ENCODE results near the gene PLEKHF1.

PLEKHF1 gene

GRCh38 chr19:29674374-29675119 lies 9.3 kb downstream of the PLEKHF1 start:
- Histone ChIP-seq H2AK5ac (ENCODE audit: low read length, severe bottlenecking) (no peak overlapping the region), H4K8ac (ENCODE audit: low read length) (no peak overlapping the region), H3K27me3 (ENCODE audit: control insufficient read depth in 1 of 2, insufficient read depth in 1 of 2, low read length in 2 of 2) (no peaks in the 10 kb centered on the region), H3K27ac (ENCODE audit: low read length, poor library complexity, severe bottlenecking) (no peak overlapping the region), H3K23ac (ENCODE audit: low read length in 2 of 2) (no peak overlapping the region), H3K79me1 (replicated peaks; ENCODE audit: low read length, poor library complexity, severe bottlenecking) (peaks cover 27% of the 10 kb centered on the region), H2BK12ac (ENCODE audit: low read length in 2 of 2) (no peak overlapping the region), H3K4me2 (ENCODE audit: low read length, poor library complexity, severe bottlenecking) (no peak overlapping the region), H2BK15ac (ENCODE audit: low read depth, poor library complexity, severe bottlenecking) (no peak overlapping the region), H2BK120ac (ENCODE audit: low read depth, low read length) (no peak overlapping the region), H3K36me3 (ENCODE audit: control insufficient read depth in 1 of 2, insufficient read depth in 2 of 2, low read depth in 1 of 2, low read length in 2 of 2) (peaks cover 46 to 61% of the 10 kb centered on the region in 2 experiments), H4K91ac (ENCODE audit: low read length) (peak overlapping the region; percentile 30), H3K18ac (ENCODE audit: low read depth in 1 of 2, low read length in 2 of 2) (no peak overlapping the region), H3K4me3 (ENCODE audit: insufficient read depth in 1 of 2, low read depth in 1 of 2, low read length in 2 of 2) (peak overlapping the region in 1 of 2 experiments; percentile 9), H3K4me1 (ENCODE audit: control insufficient read depth, insufficient read depth, low read depth, low read length) (peaks cover 12% of the 10 kb centered on the region), H2AFZ (ENCODE audit: low read depth, low read length) (no peak overlapping the region), H3K9ac (ENCODE audit: low read length) (no peak overlapping the region), H3K14ac (ENCODE audit: low read length in 2 of 2) (no peak overlapping the region), H2BK5ac (ENCODE audit: low read depth, low read length, poor library complexity, severe bottlenecking) (no peak overlapping the region), H3K9me3 (ENCODE audit: control insufficient read depth, low read length) (no peaks in the 10 kb centered on the region), H3K4ac (ENCODE audit: low read depth in 1 of 2, low read length in 2 of 2) (no peak overlapping the region)
- no peak for DNase-seq
- 96% methylated on average over 34 of the region's 34 CpGs for WGBS

- no peak overlapping the region for H3K23ac ChIP-seq (ENCODE audit: low read length in 2 of 2)
- H2BK5ac ChIP-seq (ENCODE audit: low read depth, low read length, poor library complexity, severe bottlenecking): no peak overlapping the region
- H3K4ac ChIP-seq (ENCODE audit: low read depth in 1 of 2, low read length in 2 of 2): no peak overlapping the region
- H3K36me3 ChIP-seq (ENCODE audit: control insufficient read depth in 1 of 2, insufficient read depth in 2 of 2, low read depth in 1 of 2, low read length in 2 of 2): peaks cover 46 to 56% of the 10 kb centered on the region in 2 experiments
- H3K4me1 ChIP-seq (ENCODE audit: control insufficient read depth, insufficient read depth, low read depth, low read length): peaks cover 12% of the 10 kb centered on the region
- H3K9ac ChIP-seq (ENCODE audit: low read length): no peak overlapping the region
- no peak overlapping the region for H2BK120ac ChIP-seq (ENCODE audit: low read depth, low read length)
- H3K27ac ChIP-seq (ENCODE audit: low read length, poor library complexity, severe bottlenecking): no peak overlapping the region
- no peaks in the 10 kb centered on the region for H3K27me3 ChIP-seq (ENCODE audit: control insufficient read depth in 1 of 2, insufficient read depth in 1 of 2, low read length in 2 of 2)
- no peak overlapping the region for H2BK15ac ChIP-seq (ENCODE audit: low read depth, poor library complexity, severe bottlenecking)
- no peak overlapping the region for H2BK12ac ChIP-seq (ENCODE audit: low read length in 2 of 2)
- H3K4me3 ChIP-seq (ENCODE audit: insufficient read depth in 1 of 2, low read depth in 1 of 2, low read length in 2 of 2): no peak overlapping the region
- no peak overlapping the region for H2AK5ac ChIP-seq (ENCODE audit: low read length, severe bottlenecking)
- H3K14ac ChIP-seq (ENCODE audit: low read length in 2 of 2): no peak overlapping the region
- no peak overlapping the region for H4K91ac ChIP-seq (ENCODE audit: low read length)
- no peak overlapping the region for H3K18ac ChIP-seq (ENCODE audit: low read depth in 1 of 2, low read length in 2 of 2)
- H2AFZ ChIP-seq (ENCODE audit: low read depth, low read length): no peak overlapping the region
- no peak overlapping the region for H3K4me2 ChIP-seq (ENCODE audit: low read length, poor library complexity, severe bottlenecking)
- WGBS: 90% methylated on average over 8 of the region's 10 CpGs
- no peaks in the 10 kb centered on the region for H3K9me3 ChIP-seq (ENCODE audit: control insufficient read depth, low read length)
- H4K8ac ChIP-seq (ENCODE audit: low read length): peak overlapping the region; percentile 39
- no peak for DNase-seq
- peaks cover 27% of the 10 kb centered on the region for H3K79me1 ChIP-seq (replicated peaks; ENCODE audit: low read length, poor library complexity, severe bottlenecking)
Measured at GRCh38 chr19:29675120-29675649, 9.9 kb downstream of the PLEKHF1 start.

DNA sequence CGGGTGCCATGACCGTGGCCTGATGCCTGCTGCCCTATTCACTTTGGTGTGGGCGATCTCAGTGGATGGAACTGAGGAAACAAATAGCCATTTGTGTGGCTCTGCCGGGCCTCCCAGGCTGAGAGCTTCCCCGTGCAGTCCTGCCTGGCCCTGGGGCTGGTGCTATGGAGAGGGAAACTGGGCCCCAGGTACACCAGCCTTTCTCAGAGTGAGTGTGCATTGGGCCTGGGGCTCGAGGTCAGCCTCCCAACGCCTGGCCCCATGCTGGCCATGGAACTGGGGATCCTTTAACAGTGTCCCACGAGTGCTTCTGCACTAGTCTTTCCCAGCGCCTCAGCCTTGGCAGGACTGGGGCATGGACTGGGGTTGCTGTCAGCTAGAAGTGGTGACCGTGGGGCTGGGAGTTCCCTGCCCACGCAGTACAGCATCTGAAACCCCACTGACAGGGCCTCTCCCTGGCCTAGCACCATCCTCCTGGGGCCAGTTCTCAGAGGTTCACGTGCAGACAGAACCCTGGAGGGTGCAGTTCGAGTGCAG lies 10.5 kb downstream of the PLEKHF1 start:
- Histone ChIP-seq H3K79me1 (replicated peaks; ENCODE audit: low read length, poor library complexity, severe bottlenecking) (peaks cover 27% of the 10 kb centered on the region), H3K4me2 (ENCODE audit: low read length, poor library complexity, severe bottlenecking) (no peak overlapping the region), H2BK12ac (ENCODE audit: low read length in 2 of 2) (no peak overlapping the region), H3K9ac (ENCODE audit: low read length) (no peak overlapping the region), H3K23ac (ENCODE audit: low read length in 2 of 2) (no peak overlapping the region), H4K8ac (ENCODE audit: low read length) (no peak overlapping the region), H3K36me3 (ENCODE audit: control insufficient read depth in 1 of 2, insufficient read depth in 2 of 2, low read depth in 1 of 2, low read length in 2 of 2) (peaks cover 46 to 53% of the 10 kb centered on the region in 2 experiments), H2BK5ac (ENCODE audit: low read depth, low read length, poor library complexity, severe bottlenecking) (no peak overlapping the region), H3K14ac (ENCODE audit: low read length in 2 of 2) (no peak overlapping the region), H2AFZ (ENCODE audit: low read depth, low read length) (no peak overlapping the region), H2AK5ac (ENCODE audit: low read length, severe bottlenecking) (no peak overlapping the region), H3K4ac (ENCODE audit: low read depth in 1 of 2, low read length in 2 of 2) (no peak overlapping the region), H3K9me3 (ENCODE audit: control insufficient read depth, low read length) (no peaks in the 10 kb centered on the region), H2BK15ac (ENCODE audit: low read depth, poor library complexity, severe bottlenecking) (no peak overlapping the region), H3K4me1 (ENCODE audit: control insufficient read depth, insufficient read depth, low read depth, low read length) (peaks cover 12% of the 10 kb centered on the region), H2BK120ac (ENCODE audit: low read depth, low read length) (no peak overlapping the region), H3K4me3 (ENCODE audit: insufficient read depth in 1 of 2, low read depth in 1 of 2, low read length in 2 of 2) (no peak overlapping the region), H3K27me3 (ENCODE audit: control insufficient read depth in 1 of 2, insufficient read depth in 1 of 2, low read length in 2 of 2) (no peaks in the 10 kb centered on the region), H4K91ac (ENCODE audit: low read length) (no peak overlapping the region), H3K18ac (ENCODE audit: low read depth in 1 of 2, low read length in 2 of 2) (no peak overlapping the region), H3K27ac (ENCODE audit: low read length, poor library complexity, severe bottlenecking) (no peak overlapping the region)
- no peak for DNase-seq
- 93% methylated on average over 12 of the region's 13 CpGs for WGBS

- no peak overlapping the region for H4K8ac ChIP-seq (ENCODE audit: low read length)
- H2BK12ac ChIP-seq (ENCODE audit: low read length in 2 of 2): no peak overlapping the region
- H3K79me1 ChIP-seq (replicated peaks; ENCODE audit: low read length, poor library complexity, severe bottlenecking): peaks cover 21% of the 10 kb centered on the region
- peaks cover 8% of the 10 kb centered on the region for H3K4me1 ChIP-seq (ENCODE audit: control insufficient read depth, insufficient read depth, low read depth, low read length)
- no peak overlapping the region for H3K9ac ChIP-seq (ENCODE audit: low read length)
- H3K4ac ChIP-seq (ENCODE audit: low read depth in 1 of 2, low read length in 2 of 2): no peak overlapping the region
- H3K14ac ChIP-seq (ENCODE audit: low read length in 2 of 2): no peak overlapping the region
- H2BK15ac ChIP-seq (ENCODE audit: low read depth, poor library complexity, severe bottlenecking): no peak overlapping the region
- H2AK5ac ChIP-seq (ENCODE audit: low read length, severe bottlenecking): no peak overlapping the region
- no peak overlapping the region for H3K23ac ChIP-seq (ENCODE audit: low read length in 2 of 2)
- WGBS: 88% methylated on average over 8 of the region's 8 CpGs
- H2AFZ ChIP-seq (ENCODE audit: low read depth, low read length): no peak overlapping the region
- H2BK5ac ChIP-seq (ENCODE audit: low read depth, low read length, poor library complexity, severe bottlenecking): no peak overlapping the region
- peaks cover 46 to 48% of the 10 kb centered on the region in 2 experiments for H3K36me3 ChIP-seq (ENCODE audit: control insufficient read depth in 1 of 2, insufficient read depth in 2 of 2, low read depth in 1 of 2, low read length in 2 of 2)
- no peak overlapping the region for H3K4me2 ChIP-seq (ENCODE audit: low read length, poor library complexity, severe bottlenecking)
- H3K18ac ChIP-seq (ENCODE audit: low read depth in 1 of 2, low read length in 2 of 2): no peak overlapping the region
- H3K27me3 ChIP-seq (ENCODE audit: control insufficient read depth in 1 of 2, insufficient read depth in 1 of 2, low read length in 2 of 2): no peaks in the 10 kb centered on the region
- no peak overlapping the region for H3K4me3 ChIP-seq (ENCODE audit: insufficient read depth in 1 of 2, low read depth in 1 of 2, low read length in 2 of 2)
- H3K9me3 ChIP-seq (ENCODE audit: control insufficient read depth, low read length): no peaks in the 10 kb centered on the region
- H4K91ac ChIP-seq (ENCODE audit: low read length): no peak overlapping the region
- no peak for DNase-seq
- H2BK120ac ChIP-seq (ENCODE audit: low read depth, low read length): no peak overlapping the region
- H3K27ac ChIP-seq (ENCODE audit: low read length, poor library complexity, severe bottlenecking): no peak overlapping the region
Measured at GRCh38 chr19:29676586-29676985, 11.3 kb downstream of the PLEKHF1 start.

Measured in mesenchymal stem cell (in vitro differentiated cells and primary cell).